Stimulated activated CD8-positive, alpha-beta memory T cell treated with anti-CD3 and anti-CD28 coated beads, Interleukin-4, amount 100 ng/mL, for 4 hours (primary cell): ENCODE results near the gene SLC44A4.
"Not testable (repeated sequence)": the region's sequence is repeated elsewhere in the genome, so short reads cannot be mapped to it uniquely, and the experiment has no call there.

Source experiments
- DNase-seq, 2 donors: peaks; one replicate each; pipeline ENCODE4 v3.0.0-alpha.2; 2020; ENCODE audit warnings: low read depth in 2 of 2, low spot score in 1 of 2

Gene SLC44A4

DNA sequence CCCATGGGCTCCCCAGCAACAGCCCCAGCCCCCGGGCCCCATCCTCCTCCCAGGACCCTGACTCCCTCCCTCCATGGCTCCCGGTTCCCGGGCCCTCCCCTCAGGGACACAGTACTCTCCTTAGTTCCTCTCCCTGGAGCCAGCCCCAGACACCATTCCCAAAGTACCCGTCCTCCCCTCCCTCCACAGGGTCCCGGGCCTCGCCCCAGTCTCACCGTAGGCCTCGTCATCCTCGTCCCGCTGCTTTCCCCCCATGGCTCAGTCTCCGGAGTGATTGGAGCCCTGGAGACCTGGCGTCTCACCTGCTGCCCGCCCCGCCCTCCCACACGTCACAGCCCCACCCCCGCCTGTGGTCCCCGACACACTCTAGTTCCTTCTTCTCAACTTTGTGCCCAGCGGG is at the start of gene SLC44A4:
TSS of gene SLC44A4 (minus strand) at position 272 of the 400 bp plus-strand sequence. CDS start at position 255, 17 bp downstream.
- DNase-seq = no peak

DNA sequence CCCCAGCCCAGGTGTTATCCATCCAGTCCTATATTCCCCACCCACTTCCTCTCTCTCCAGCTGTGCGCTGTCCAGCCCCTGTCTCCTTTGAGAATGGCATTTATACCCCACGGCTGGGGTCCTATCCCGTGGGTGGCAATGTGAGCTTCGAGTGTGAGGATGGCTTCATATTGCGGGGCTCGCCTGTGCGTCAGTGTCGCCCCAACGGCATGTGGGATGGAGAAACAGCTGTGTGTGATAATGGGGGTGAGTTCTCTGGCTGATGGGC is 49.8 kb upstream of the SLC44A4 start:
- no peak for DNase-seq

DNA sequence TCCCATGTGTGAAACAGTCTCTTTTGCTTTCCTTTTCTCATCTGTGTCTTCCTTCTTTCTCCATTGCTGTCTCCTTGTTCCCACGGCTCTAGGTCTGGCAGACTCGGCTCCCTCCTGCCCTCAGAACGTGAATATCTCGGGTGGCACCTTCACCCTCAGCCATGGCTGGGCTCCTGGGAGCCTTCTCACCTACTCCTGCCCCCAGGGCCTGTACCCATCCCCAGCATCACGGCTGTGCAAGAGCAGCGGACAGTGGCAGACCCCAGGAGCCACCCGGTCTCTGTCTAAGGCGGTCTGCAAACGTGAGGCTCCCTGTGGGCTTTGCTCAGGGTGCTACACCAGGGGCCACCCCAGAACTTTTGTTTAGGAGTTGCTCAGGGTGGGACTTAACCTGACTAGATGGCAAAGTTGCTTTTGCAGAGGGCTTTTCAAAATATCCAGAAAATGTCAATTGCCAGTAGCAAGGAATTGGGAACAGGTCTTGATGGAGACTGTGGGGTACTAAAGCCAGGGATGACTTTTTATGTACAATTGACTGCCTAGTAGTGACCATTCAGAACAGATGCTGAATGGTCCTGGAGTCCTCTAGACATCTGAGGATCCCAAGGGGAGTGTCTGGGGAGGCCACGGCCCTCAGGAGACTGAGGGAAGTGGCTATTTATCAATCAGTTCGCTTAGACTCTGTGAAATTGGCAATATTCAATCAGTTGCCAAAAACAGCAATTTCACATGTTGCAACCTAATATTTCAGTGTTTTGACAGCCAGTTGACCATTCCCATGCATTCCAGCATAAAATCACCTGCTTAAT is 49.3 kb upstream of the SLC44A4 start:
- DNase-seq = no peak

DNA sequence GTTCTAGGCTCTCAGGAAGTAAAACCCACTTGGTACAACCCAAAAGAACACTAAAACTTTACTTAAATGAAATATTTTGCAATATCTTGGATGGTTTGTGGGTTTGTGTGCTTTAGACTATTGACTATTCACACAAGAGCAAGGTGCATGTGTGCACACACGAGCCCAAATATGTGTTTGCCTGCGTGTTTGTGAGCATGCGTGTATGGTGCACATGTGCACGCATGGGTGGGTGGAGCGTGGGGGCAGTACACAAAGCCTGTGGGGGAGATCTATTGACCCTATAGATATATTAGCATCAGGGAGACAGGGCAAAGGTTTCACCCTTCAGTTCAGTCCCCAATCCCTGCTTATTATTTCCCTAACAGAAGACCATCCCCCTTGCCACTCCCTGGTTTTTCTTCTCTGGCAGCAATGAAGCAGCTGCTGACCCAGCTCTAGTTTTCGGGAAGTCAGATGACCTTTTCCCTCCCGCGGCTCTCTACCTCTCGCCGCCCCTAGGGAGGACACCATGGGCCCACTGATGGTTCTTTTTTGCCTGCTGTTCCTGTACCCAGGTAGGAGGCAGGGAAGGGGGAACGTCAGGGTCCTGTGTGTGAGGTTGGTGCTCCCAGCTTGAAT is 48.6 kb upstream of the SLC44A4 start, which contains the start of gene C2:
TSS of gene C2 (plus strand) at position 476 of the 621 bp plus-strand sequence. CDS start at position 512, 36 bp downstream.
- DNase-seq = no peak

DNA sequence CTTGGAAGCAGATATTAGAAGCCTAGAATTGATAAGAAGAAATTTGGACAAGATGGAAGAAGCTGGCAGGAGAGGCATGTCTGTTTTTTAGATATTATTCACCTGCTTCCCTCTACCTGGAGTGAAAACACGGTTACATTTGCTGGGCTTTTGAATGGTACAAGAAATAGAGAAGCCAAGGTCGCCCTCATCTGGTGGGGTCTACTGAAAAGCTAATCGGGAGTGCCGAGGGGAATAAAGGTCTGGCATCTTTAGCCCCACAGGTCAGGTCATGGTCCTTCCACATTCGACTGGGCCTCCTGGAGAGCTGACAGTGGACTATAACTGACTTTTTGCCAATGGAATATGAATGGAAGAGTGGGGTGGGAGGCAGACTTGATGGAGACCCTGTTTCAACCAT is 44.1 kb upstream of the SLC44A4 start:
- no peak for DNase-seq

DNA sequence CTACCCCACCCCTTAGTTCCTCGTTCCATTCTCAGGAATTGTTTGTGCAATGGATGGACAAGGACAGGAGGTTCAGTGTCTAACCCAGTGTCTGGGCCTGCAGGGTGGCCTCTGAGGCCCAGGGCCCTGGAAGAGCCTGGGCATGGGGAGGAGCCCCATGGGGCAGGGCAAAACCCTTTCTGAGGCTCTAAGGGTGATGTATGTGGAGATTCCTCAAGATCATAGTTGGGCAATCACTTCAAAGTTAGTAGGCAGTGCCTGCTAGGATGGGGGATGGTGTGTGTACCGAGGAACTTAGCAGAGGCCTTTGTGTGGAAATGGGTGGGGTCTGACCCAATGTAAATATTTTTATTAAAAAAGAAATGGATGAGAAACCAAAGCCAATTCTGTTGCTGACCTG is 42.0 kb upstream of the SLC44A4 start:
- DNase-seq = no peak

DNA sequence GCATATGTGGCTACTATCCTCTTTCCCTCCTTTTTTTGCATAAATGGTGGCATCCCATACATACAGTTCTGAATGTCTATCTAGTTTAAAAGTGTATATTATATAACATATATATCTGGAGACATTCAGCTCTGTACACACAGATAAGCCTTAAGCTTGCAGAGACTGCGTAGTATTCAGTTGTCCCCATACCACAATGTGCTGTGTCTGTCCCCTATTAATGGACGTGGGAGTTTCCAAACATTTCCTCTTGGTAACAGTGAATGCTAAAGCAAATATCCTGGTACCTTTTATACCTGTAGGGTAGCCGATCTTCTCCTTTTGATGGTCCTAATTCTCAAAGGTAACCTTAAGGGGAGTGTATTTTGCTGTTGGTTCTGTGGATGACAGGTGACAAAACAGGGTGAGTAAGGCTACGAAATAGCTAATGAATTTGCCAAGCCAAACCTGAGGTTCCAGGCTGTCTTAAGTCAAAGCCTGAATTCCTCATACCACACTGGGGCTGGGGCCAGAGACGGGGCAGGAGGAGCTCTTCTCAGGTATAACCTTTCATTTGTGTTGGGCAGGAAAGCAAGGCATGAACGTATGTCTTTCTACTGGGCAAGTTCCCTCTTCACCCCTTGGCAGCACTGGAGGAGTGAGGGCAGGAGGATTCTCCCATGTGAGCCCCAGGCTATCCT is 41.0 kb upstream of the SLC44A4 start:
- DNase-seq = no peak

DNA sequence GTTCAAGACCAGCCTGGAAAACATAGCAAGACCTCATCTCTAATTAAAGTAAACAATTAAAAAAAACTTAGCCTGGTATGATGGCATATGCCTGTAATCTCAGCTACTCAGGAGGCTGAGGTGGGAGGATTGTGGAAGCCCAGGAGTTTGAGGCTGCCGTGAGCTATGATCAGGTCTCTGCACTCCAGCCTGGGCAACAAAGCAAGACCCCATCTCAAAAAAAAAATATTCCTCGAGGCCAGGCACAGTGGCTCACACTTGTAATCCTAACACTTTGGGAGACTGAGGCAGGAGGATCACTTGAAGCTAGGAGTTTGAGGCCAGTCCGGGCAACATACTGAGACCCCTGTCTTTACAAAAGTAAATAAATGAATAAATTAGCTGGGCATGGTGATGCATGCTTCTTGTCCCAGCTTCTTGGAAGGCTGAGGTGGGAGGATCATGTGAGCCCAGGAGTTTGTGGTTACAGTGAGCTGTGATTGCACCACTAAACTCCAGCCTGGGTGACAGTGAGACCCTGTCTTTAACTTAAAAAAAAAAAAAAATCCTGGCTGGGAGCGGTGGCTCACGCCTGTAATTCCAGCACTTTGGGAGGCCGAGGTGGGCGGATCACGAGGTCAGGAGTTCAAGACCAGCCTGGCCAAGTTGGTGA is 39.4 kb upstream of the SLC44A4 start:
- DNase-seq = no peak

DNA sequence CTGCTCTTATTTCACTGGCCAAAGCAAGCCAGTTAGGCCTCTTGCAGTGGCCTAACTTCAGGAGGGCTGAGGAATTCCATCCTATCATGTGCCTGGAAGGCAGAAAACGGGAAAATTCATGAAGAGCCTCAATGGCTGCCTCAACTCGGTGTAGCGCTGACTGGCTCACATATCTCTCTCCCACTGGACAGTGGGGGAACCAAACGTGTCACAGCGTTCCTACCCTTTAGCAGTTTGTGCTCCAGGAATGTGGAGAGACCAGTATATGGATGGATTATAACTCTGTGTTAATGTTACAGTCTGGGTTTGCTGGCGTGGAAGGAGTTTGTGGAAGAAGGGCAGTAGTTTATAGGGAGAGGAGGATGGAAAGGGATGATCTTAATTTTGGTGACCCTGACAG is 37.0 kb upstream of the SLC44A4 start:
- DNase-seq = no peak

DNA sequence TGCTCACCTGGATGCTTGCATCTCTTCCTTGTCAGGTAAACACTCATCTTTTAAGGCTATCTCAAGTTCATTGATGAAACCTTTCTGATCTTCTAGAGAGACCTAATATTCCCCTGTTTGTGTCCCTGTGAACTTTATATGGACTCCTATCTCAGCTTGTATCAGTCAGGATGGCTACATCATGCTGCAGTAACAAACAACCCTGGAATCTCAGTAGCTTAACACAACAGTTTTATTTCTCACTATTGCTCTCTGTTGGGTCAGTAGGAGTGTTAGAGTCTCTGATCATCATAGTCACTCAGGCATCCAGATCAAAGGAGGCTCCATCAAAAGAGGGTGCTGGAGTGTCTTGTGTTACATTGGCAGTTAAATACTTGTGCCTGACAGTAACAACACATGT is 36.6 kb upstream of the SLC44A4 start:
- DNase-seq = no peak

DNA sequence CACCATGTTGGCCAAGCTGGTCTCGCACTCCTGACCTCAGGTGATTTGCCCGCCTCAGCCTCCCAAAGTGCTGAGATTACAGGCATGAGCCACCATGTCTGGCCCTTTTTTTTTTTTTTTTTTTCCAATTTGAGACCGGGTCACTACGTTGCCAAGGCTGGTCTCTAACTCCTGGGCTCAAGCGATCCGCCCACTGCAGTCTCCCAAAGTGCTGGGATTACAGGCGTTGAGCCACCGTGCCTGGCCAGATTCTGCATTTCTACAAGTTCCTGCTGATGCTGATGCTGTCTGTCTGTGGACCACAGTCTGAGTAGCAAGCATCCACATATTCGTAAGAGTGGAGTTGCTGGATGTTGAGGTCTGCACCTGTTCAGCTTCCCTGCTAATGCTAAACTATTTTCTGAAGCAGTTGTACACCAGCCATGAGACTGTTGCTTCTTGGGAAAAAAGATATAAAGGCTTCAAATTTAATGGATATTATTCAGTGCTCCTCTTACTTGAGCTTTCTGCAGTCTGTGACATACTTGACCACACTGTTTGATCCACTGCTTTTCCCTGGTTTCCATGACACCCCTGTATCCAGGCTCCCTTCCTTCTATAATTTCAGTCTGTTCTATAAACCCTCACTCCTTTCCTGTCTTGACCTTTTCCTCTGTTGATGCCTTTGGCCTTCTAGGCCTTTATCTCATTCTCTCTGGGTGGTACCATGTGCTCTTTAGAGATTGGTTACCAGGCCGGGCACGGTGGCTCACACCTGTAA is 33.2 kb upstream of the SLC44A4 start:
- no peak for DNase-seq

DNA sequence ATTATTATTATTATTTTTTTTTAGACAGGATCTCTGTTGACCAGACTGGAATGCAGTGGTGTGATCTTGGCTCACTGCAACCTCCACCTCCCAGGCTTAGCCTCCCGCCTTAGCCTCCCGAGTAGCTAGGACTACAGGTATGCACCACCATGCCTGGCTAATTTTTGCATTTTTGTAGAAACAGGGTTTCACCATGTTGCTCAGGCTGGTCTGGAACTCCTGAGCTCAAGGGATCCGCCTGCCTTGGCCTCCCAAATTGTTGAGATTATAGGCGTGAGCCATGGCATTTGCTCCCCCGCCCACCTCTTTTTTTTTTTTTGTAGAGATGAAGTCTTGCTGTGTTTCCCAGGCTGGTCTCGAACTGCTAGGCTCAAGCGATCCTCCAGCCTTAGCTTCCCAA is 30.5 kb upstream of the SLC44A4 start:
- not testable (repeated sequence) for DNase-seq

DNA sequence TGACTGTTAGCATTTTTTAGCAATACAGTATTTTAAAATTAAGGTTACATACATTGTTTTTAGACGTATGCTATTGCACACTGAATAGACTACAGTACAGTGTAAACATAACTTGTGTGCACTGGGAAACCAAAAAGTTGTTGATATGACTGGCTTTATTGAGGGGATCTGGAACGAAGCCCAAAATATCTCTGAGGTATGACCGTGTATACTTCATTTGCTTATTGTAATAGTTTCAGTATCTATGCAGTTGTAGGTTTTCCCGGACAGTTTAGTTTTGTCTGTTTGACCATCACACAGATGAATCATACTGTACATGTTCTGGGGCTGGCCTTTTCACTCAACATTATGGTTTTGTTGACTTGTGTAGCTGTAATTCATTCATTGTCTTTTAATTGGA is 30.0 kb upstream of the SLC44A4 start:
- no peak for DNase-seq

DNA sequence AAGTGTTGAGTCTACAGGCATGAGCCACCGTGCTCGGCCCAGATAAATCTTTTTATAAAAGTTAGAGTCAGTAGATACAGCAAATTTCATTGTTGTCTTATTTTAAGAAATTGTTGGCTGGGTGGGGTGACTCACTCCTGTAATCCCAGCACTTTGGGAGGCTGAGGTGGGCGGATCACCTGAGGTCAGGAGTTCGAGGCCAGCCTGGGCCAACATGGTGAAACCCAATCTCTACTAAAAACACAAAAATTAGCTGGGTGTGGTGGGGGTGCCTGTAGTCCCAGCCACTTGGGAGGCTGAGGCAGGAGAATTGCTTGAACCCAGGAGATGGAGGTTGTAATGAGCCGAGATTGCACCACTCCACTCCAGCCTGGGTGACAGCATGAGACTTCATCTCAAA is 29.5 kb upstream of the SLC44A4 start:
- DNase-seq = not testable (repeated sequence)

DNA sequence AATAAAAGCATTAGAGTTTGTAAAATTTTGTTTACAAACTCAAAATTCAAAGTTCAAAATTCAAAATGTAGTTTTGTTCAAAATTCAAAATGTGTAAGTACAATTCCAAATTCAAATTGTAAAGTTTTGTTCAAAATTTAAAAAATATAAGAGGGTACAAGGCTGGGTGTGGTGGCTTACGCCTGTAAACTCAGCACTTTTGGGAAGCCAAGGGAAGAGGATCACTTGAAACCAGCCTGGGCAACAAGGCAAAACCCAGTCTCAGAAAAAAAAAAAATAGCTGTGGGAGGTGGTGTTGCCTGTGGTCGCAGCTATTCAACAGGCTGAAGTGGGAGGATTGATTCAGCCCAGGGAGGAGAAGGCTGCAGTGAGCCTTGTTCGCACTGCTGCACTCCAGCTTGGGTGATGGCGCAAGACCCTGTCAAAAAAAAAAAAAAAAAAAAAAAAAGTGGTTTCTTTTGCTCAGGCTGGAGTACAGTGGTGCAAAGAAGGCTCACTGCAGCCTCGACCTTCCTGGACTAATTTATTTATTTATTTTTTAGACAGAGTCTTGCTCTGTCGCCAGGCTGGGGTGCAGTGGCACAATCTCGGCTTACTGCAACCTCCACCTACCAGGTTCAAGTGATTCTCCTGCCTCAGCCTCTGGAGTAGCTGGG is 28.5 kb upstream of the SLC44A4 start:
- no peak for DNase-seq

DNA sequence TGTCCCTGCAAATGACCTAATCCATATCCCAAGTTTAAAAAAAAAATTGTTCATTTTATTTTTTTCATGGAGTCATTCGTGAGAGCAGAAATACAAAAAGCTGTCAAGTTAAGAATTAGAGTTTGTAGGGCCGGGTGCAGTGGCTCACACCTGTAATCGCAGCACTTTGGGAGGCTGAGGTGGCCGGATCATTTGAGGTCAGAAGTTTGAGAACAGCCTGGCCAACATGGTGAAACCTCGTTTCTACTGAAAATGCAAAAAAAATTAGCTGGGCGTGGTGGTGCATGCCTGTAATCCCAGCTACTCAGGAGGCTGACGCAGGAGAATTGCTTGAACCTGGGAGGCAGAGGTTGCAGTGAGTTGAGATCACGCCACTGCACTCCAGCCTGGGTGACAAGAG is 27.9 kb upstream of the SLC44A4 start:
- not testable (repeated sequence) for DNase-seq

DNA sequence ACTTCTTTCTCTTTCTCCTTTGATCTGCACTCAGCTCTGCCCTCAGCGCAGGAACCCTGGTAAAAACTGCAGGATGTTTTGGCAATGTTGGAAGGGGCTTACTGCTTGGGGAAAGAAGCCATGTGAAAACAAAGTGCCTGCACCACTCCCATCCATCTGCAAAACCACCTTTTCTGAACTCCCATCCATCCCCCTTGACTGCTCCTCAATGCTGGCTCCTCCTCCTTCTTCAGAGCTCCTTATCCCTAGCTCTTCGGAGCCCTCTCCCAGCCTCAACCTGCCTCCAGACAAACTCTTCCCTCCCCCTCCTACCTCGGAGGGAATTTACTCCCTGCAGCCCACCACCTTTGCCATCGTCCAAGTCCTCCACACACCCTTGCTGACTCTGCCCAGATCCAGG is 27.3 kb upstream of the SLC44A4 start:
- no peak for DNase-seq

DNA sequence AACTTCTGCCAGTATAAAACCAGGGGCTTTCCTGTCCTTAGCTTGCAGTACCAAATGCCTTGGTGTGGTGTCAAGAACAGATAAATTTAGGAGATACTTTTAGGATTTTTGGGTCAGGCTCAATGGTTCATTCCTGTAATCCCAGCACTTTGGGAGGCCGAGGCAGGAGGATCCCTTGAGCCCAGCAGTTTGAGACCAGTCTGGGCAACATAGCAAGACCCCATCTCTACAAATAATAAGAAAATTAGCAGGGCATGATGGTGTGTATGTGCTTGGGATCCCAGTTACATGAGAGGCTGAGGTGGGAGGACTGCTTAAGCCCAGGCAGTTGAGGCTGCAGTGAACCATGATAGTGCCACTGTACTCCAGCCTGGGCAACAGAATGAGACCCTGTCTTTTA is 26.2 kb upstream of the SLC44A4 start:
- DNase-seq = no peak

DNA sequence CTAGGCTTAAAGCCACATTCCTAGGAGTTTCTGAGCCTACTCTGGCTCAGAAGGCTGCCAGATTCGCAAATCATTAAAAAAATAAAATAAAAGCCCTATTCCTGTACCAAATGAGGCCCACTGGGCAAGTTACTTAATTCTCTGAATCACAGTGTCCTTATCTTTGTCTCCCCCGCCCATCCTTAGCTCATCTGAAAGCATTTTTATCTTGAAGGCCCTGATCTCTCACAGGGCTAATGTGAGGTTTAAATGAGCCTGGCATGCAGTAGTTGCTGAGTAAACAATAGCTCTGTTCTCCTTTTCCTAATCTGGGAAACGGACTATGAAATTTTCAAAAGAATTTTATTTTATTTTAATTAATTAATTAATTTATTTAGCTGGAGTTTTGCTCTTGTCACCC is 25.2 kb upstream of the SLC44A4 start:
- no peak for DNase-seq

DNA sequence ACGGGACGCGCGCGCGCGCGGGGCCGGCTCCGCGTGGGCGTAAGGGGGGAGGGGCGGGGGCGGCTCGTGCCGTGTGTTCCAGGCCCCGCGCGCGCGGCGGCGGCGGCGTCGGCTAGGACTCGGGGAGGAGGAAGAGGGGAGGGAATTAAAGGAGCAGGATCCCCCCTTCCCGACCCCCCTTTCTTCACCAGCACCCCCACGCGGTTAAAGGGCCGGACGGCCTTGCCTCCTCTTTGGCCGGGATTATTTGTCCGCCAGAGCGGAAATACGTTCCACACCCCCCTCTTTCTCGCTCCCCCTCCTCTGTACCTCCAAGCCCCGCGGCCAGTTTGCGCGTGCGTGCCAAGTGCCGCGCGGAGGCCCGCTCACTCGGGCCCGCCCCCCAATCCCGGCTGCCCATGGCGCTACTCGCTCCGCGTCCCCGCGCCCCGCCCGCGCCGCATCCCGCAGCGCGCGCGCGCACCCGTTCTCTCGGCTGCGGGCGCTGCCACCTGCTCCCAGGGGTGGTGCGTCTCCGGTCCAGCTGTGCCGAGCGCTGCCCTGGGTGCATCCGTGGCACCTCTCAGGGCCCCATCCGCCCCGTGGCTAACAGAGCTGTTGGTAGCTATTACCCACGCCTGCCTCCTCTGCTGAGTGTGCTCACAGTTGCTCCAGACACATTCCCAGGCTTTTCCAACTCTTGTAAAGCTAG is 23.3 kb upstream of the SLC44A4 start, which contains the start of gene ZBTB12:
TSS of gene ZBTB12 (minus strand) at position 134 of the 691 bp plus-strand sequence. CDS start 781 bp downstream, outside the sequence.
- peak; percentile 60 to 70 for DNase-seq
